Measurements from ENCODE around the gene ODAD4.

The ODAD4 gene

GRCh38 chr17:41942626-41943373, 12.4 kb downstream of the ODAD4 start:
- no peak for DNase-seq

GRCh38 chr17:41943492-41943891, 13.1 kb downstream of the ODAD4 start:
- no peak for DNase-seq

GRCh38 chr17:41944943-41945342, 14.5 kb downstream of the ODAD4 start:
- no peak for DNase-seq

GRCh38 chr17:41948762-41949460, 18.5 kb downstream of the ODAD4 start:
- no peak for DNase-seq

- DNase-seq, result no peak
These were observed 26.1 kb downstream of the ODAD4 start for GRCh38 chr17:41956522-41956921.

GRCh38 chr17:41957031-41957868, 26.8 kb downstream of the ODAD4 start:
- DNase-seq, result no peak

GRCh38 chr17:41957869-41958439, 27.5 kb downstream of the ODAD4 start:
- no peak for DNase-seq

GRCh38 chr17:41959030-41959335, 28.6 kb downstream of the ODAD4 start:
- DNase-seq, result no peak

GRCh38 chr17:41959336-41960095, 29.1 kb downstream of the ODAD4 start:
- DNase-seq, result no peak

- no peak for DNase-seq
These were observed 31.7 kb downstream of the ODAD4 start for GRCh38 chr17:41962111-41962510.

- DNase-seq, result peak; percentile 76
These were observed 32.5 kb downstream of the ODAD4 start for GRCh38 chr17:41962768-41963434.

GRCh38 chr17:41965694-41966462, 35.5 kb downstream of the ODAD4 start:
- peak; percentile 71 for DNase-seq

- peak; percentile 92 for DNase-seq
These were observed 36.2 kb downstream of the ODAD4 start, which contains the start of gene CNP for GRCh38 chr17:41966463-41967140. Gene CNP (plus strand): TSS chr17:41966795. CDS start chr17:41966885, 90 bp downstream.

GRCh38 chr17:41967141-41967920, 36.9 kb downstream of the ODAD4 start:
- DNase-seq, result peak; percentile 46

GRCh38 chr17:41967921-41968578, 37.6 kb downstream of the ODAD4 start:
- no peak for DNase-seq

- DNase-seq, result no peak
These were observed 38.3 kb downstream of the ODAD4 start for GRCh38 chr17:41968676-41969075.

GRCh38 chr17:41970901-41971331, 40.5 kb downstream of the ODAD4 start:
- no peak for DNase-seq

GRCh38 chr17:41971721-41972523, 41.5 kb downstream of the ODAD4 start:
- no peak for DNase-seq

All from activated CD4-positive, alpha-beta T cell treated with anti-CD3 and anti-CD28 coated beads, Interleukin-10, Interleukin-2, amounts not matched to agents 100 ng/mL and 50 ng/mL, durations not matched to agents 16 hours and 8 hours (primary cell).